DMS153 treated with DMSO at 0.1 percent for 48 hours (cell line): Measurements from ENCODE around the gene CMTM4.
"Not testable (repeated sequence)": the region's sequence is repeated elsewhere in the genome, so short reads cannot be mapped to it uniquely, and the experiment has no call there.

ENCODE experiments used
- DNase-seq: peaks from one replicate; lab custom pipeline; 2025; ENCODE audit not compliant: unreplicated experiment; lab: John Stamatoyannopoulos, UW

Gene CMTM4

GRCh38 chr16:66649167-66649566, 47.4 kb downstream of the CMTM4 start:
- DNase-seq = no peak

- DNase-seq = no peak
Observed at GRCh38 chr16:66647866-66648265, 48.7 kb downstream of the CMTM4 start.

- DNase-seq = no peak
Observed at GRCh38 chr16:66641387-66641786, 55.2 kb downstream of the CMTM4 start.

GRCh38 chr16:66640724-66641314, 55.7 kb downstream of the CMTM4 start:
- no peak for DNase-seq

GRCh38 chr16:66639091-66639885, 57.3 kb downstream of the CMTM4 start:
- no peak for DNase-seq

GRCh38 chr16:66637806-66638205, 58.7 kb downstream of the CMTM4 start:
- DNase-seq = no peak

- DNase-seq = no peak
Observed at GRCh38 chr16:66636199-66636598, 60.3 kb downstream of the CMTM4 start.

GRCh38 chr16:66635406-66635805, 61.1 kb downstream of the CMTM4 start:
- DNase-seq = no peak

- DNase-seq = no peak
Observed at GRCh38 chr16:66634527-66635196, 61.9 kb downstream of the CMTM4 start.

- DNase-seq = not testable (repeated sequence)
Observed at GRCh38 chr16:66631558-66631957, 65.0 kb downstream of the CMTM4 start.

GRCh38 chr16:66630561-66631260, 65.8 kb downstream of the CMTM4 start:
- not testable (repeated sequence) for DNase-seq

- no peak for DNase-seq
Observed at GRCh38 chr16:66629856-66630255, 66.7 kb downstream of the CMTM4 start.

- DNase-seq = not testable (repeated sequence)
Observed at GRCh38 chr16:66627611-66628378, 68.7 kb downstream of the CMTM4 start.

GRCh38 chr16:66623755-66624154, 72.8 kb downstream of the CMTM4 start:
- no peak for DNase-seq

GRCh38 chr16:66622863-66623262, 73.7 kb downstream of the CMTM4 start:
- DNase-seq = no peak

GRCh38 chr16:66621973-66622372, 74.6 kb downstream of the CMTM4 start:
- no peak for DNase-seq

- DNase-seq = no peak
Observed at GRCh38 chr16:66620429-66620795, 76.1 kb downstream of the CMTM4 start.

GRCh38 chr16:66619534-66620428, 76.8 kb downstream of the CMTM4 start:
- no peak for DNase-seq

GRCh38 chr16:66618588-66619375, 77.8 kb downstream of the CMTM4 start:
- no peak for DNase-seq
